BLaER1 (cell line): ENCODE data around the gene EFTUD2.
"Not testable (repeated sequence)": the region's sequence is repeated elsewhere in the genome, so short reads cannot be mapped to it uniquely, and the experiment has no call there.

ENCODE experiments used
- H3K27ac ChIP-seq: shearing (Covaris generic); formaldehyde crosslinking; 2 replicates; pipeline ENCODE4 v1.8.1; 2022
- H3K27me3 ChIP-seq: shearing (Covaris generic); formaldehyde crosslinking; 2 replicates; pipeline ENCODE4 v1.8.1; 2022
- H3K36me3 ChIP-seq: shearing (Covaris generic); formaldehyde crosslinking; 2 replicates; pipeline ENCODE4 v1.8.1; 2022
- H3K4me1 ChIP-seq: shearing (Covaris generic); formaldehyde crosslinking; 2 replicates; pipeline ENCODE4 v1.8.1; 2022
- H3K4me2 ChIP-seq: shearing (Covaris generic); formaldehyde crosslinking; 2 replicates; pipeline ENCODE4 v1.8.1; 2022
- H3K4me3 ChIP-seq: shearing (Covaris generic); formaldehyde crosslinking; 2 replicates; pipeline ENCODE4 v1.8.1; 2022
- H3K9ac ChIP-seq: shearing (Covaris generic); formaldehyde crosslinking; 2 replicates; pipeline ENCODE4 v1.8.1; 2022
- H3K9me3 ChIP-seq: shearing (Covaris generic); formaldehyde crosslinking; 2 replicates; pipeline ENCODE4 v1.8.1; 2022
- H4K20me1 ChIP-seq: shearing (Covaris generic); formaldehyde crosslinking; 2 replicates; pipeline ENCODE4 v1.8.1; 2022
- Cebpa-rat ChIP-seq: shearing (Covaris generic); IDR thresholded peaks from 2 replicates; pipeline ENCODE4 v1.8.1; 2022

The EFTUD2 gene

DNA sequence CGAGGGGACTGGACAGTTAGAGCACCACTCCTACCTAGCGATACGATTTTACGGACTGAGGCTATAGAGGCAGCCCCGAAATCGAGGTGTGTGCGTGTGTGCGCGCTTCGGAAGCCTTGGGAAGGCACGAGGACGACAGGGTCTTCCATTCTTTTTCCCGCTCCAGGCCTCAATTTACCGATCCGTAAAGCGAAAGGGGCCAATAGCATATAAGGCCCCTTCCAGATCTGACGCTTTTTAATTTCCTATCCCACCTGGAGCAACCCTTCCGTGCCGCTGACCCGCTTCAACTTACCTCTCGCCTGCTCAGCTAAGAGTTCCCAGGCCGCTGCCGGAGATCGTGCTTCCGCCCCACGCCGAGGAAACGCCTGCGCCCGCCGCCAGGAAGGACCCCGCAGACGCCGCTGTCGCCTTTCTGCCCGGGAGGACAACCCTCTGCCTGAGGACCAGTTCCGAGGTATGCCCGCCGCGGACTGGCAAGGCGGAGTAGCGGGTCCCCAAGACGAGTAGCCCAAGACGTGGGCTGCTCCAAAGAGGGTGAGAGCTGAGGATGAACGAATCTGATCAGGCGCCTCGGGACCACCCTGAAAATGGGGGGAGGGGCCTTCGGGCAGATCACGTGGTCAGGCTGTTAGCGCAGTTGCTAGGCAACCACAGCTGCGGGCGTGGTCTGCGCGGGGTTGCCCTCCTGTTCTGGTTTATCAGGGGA is at the start of gene EFTUD2:
EFTUD2 (minus strand) TSS at position 372 of the 709 bp plus-strand sequence. CDS start 4,924 bp downstream, outside the sequence.
- Histone ChIP-seq H3K27me3 (peaks cover 36% of the 10 kb centered on the region), H3K4me3 (peak within 1 kb of the TSS; percentile 81), H3K4me1 (peaks cover 27% of the 10 kb centered on the region), H3K27ac (peak within 1 kb of the TSS; percentile 99), H3K4me2 (peak within 1 kb of the TSS; percentile 99), H3K36me3 (peaks cover 28% of the 10 kb centered on the region), H4K20me1 (peaks cover 42% of the 10 kb centered on the region), H3K9ac (peak within 1 kb of the TSS; percentile 97), H3K9me3 (no peaks in the 10 kb centered on the region)
- no peak for TF ChIP-seq Cebpa-rat

DNA sequence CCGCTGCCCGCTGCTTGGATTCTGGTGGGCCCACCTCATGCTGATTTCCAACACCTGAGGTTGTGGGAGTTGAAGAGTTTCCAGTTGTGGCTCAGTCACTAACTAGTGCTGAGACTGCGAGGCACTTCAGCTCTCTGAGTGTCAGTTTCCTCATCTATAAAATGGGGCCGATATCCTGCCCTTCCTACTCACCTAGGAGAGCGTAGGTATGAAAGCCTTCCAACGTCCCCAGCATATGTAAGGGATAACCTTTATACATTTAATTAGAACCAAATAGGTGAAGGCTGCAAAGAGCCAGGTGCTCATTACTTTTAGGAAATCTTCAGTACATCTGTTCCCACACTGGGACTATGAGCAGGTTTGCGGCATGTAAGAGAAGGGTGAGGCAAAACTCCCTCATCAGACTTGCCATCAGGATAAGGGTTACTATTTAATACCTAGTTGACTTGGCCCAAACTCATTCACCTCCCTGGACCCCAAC is 49.1 kb upstream of the EFTUD2 start:
- Histone ChIP-seq H3K4me3 (peak overlapping the region; percentile 81), H3K9ac (no peak overlapping the region; the same call in 1 of the 2 replicates), H3K4me1 (peaks cover 38% of the 10 kb centered on the region), H3K36me3 (peaks cover 21% of the 10 kb centered on the region), H3K4me2 (peak overlapping the region; percentile 91), H3K27ac (peak overlapping the region; percentile 63; the same call in 1 of the 2 replicates), H3K27me3 (no peaks in the 10 kb centered on the region), H3K9me3 (no peaks in the 10 kb centered on the region; the same call in 1 of the 2 replicates), H4K20me1 (no peaks in the 10 kb centered on the region)
- TF ChIP-seq Cebpa-rat, result no peak

DNA sequence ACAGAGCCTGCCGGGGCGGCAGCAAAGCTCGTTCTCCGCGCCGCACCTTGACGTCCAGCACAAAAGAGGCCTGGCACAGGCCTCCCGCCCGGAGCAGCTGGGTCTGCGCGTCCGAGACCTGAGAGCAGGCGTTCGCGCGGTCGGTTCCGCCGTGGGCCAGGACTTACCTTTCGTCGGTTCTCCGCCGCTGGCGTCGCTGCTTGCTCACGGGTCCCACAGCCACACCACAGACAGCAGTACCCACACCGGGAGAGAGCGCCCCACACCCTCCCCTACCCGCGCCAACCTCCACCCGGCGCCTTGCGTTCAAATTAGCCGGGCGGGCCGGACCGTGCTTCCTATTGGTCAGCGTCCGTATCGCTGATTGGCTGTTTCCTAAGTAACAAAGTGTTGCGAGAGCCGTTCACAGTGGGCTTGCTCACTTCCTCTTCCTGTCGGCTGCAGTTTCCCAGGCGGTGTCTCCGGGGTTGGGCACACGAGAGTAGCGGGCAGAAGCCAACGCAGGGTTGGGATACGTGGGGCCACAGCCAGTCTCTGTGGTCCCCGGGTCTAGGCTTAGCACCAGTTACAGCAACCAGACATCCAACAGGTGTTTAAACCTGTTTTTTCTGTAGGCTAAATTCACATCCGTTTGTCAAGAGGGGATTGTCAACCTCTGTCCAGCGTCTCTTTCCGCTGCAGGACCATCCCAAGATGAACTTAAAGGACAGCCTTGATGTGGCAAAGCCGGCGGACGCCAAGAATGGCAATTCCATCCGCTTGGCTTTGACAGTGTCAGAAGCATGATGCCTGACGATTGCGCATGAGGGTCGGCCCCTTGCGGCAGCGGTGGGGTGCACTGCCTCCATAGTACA is 48.4 kb upstream of the EFTUD2 start, which contains the start of gene KIF18B:
KIF18B (minus strand) TSS at position 313 of the 854 bp plus-strand sequence. CDS start 11,429 bp downstream, outside the sequence.
- peak within 1 kb of the TSS; percentile 88 for H3K27ac ChIP-seq
- peaks cover 4% of the 10 kb centered on the region for H4K20me1 ChIP-seq
- no peak for TF ChIP-seq Cebpa-rat
- H3K4me2 ChIP-seq, result peak within 1 kb of the TSS; percentile 91
- H3K9me3 ChIP-seq, result no peaks in the 10 kb centered on the region; the same call in 1 of the 2 replicates
- peaks cover 42% of the 10 kb centered on the region for H3K4me1 ChIP-seq
- peak within 1 kb of the TSS; percentile 81 for H3K4me3 ChIP-seq
- peaks cover 26% of the 10 kb centered on the region for H3K36me3 ChIP-seq
- peak within 1 kb of the TSS; percentile 87 for H3K9ac ChIP-seq
- H3K27me3 ChIP-seq, result no peaks in the 10 kb centered on the region

DNA sequence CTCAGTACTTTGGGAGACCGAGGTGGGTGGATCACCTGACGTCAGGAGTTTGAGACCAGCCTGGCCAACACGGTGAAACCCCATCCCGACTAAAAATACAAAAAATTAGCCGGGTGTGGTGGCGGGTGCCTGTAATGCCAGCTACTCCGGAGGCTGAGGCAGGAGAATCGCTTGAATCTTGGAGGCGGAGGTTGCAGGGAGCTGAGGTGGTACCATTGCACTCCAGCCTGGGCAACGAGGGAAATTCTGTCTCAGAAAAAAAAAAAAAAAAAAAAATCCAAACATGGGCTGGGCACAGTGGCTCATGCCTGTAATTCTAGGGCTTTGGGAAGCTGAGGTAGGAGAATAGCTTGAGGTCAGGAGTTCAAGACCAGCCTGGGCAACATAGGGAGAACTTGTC is 46.4 kb upstream of the EFTUD2 start:
- H3K27ac ChIP-seq, H3K27me3 ChIP-seq, H3K9me3 ChIP-seq, H3K9ac ChIP-seq: not testable (repeated sequence)
- H3K4me1 ChIP-seq, result peaks cover 57% of the 10 kb centered on the region
- H3K4me2 ChIP-seq, result peak overlapping the region; percentile 91
- H4K20me1 ChIP-seq, result peaks cover 24% of the 10 kb centered on the region
- H3K36me3 ChIP-seq, result peaks cover 45% of the 10 kb centered on the region
- H3K4me3 ChIP-seq, result peak overlapping the region; percentile 81

DNA sequence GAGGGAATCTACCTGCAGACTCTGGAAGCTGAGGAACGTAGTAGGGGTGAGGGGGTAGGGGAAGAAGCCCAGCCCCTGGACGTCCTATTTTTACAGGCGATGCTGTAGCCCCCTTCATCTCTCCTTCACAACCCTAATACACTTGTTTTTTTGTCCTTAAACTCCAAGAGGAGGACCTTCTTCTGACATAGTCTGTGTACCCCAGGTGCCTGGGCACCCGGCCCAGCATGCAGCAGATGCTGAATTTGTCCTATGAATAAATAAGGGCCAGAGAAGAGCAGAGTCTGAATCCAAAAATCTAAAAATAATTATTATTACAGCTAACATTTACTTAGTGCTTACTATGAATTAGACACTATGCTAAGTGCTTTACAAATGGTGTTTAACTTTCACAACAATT is 43.2 kb upstream of the EFTUD2 start:
- TF ChIP-seq Cebpa-rat, result no peak
- Histone ChIP-seq H3K4me2 (peak overlapping the region; percentile 5; the same call in 1 of the 2 replicates), H4K20me1 (peaks cover 38% of the 10 kb centered on the region), H3K4me3 (no peak overlapping the region), H3K27me3 (no peaks in the 10 kb centered on the region), H3K9ac (peak overlapping the region; percentile 18; the same call in 1 of the 2 replicates), H3K4me1 (peaks cover 49% of the 10 kb centered on the region), H3K9me3 (no peaks in the 10 kb centered on the region; the same call in 1 of the 2 replicates), H3K36me3 (peaks cover 70% of the 10 kb centered on the region), H3K27ac (no peak overlapping the region)

DNA sequence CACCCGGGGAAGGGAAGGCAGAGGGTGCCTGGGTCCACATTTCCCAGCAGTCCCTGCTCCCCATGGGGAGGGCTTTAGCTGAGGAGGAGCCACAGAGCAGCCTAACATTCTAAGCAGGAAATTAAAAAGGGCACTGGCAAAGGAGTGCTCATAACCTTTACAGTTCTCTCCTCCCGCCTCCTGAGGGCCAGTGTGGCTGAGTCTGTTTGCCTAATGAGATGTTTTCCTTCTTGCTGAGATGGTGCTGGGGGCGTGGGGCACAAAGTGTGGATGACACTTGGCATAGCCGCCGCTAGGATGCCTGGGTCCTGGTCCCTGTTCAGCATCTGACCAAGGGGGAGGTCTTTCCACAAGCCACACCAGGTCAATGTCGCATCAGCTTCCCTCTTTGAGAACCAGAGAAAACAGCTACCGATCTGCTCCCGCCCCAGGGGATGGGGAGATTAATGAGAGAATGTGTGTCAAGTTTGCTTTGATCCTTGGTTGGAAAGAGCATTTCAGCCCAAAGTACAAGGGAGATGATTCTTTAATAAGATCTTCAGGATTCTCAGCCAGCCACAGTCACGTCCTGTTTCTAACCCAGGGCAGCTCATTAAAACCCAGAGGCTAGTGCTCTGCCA is 42.6 kb upstream of the EFTUD2 start:
- Histone ChIP-seq H3K4me2 (peak overlapping the region; percentile 5; the same call in 1 of the 2 replicates), H3K9ac (peak overlapping the region; percentile 18; the same call in 1 of the 2 replicates), H3K4me3 (no peak overlapping the region), H4K20me1 (peaks cover 42% of the 10 kb centered on the region), H3K36me3 (peaks cover 73% of the 10 kb centered on the region), H3K27ac (no peak overlapping the region), H3K4me1 (peaks cover 45% of the 10 kb centered on the region), H3K9me3 (no peaks in the 10 kb centered on the region; the same call in 1 of the 2 replicates), H3K27me3 (no peaks in the 10 kb centered on the region)
- TF ChIP-seq Cebpa-rat, result no peak

DNA sequence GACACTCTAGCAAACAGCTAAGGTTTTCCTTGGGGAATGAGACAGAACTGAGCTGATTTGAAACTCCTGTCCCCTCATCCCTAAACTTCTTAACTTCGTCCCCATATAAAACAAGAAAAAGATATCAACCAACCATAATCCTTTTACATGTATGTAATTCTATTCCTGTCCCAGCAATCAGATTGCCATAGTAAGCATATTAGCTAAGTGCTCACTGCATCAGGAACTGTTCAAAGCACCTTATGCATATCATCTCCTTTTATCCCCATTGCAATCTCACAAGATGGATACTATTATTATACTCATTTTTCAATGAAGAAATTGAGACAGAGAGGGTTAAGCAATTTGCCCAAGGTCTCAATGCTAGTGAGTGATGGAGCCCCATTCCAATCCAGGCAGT is 41.5 kb upstream of the EFTUD2 start:
- Histone ChIP-seq H3K27me3 (no peaks in the 10 kb centered on the region), H3K4me2 (no peak overlapping the region)
- no peak for TF ChIP-seq Cebpa-rat

DNA sequence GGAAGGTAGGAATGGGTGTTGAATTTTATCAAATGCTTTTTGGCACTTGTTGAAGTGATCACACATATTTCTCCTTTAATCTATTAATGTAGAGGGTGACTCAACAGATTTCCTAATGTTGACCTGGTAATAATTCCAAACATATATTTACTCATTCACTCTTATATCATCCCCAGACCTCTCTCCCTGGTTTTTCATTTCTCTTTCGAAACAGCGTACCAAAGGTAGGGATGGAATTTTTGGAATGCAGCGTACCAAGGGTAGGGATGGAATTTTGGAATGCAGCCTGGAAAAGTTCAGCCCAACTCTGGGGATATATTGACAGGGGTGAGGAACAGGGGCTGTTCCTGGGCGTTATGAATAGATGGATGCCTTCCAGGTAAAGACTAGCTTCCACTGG is 41.1 kb upstream of the EFTUD2 start:
- Histone ChIP-seq H4K20me1 (peaks cover 53% of the 10 kb centered on the region), H3K36me3 (peaks cover 82% of the 10 kb centered on the region), H3K4me3 (no peak overlapping the region), H3K9ac (no peak overlapping the region), H3K27ac (no peak overlapping the region), H3K9me3 (no peaks in the 10 kb centered on the region; the same call in 1 of the 2 replicates), H3K4me2 (no peak overlapping the region), H3K27me3 (no peaks in the 10 kb centered on the region), H3K4me1 (peaks cover 30% of the 10 kb centered on the region)
- TF ChIP-seq Cebpa-rat, result no peak

More for the DNA sequence above, 41.5 kb upstream of the EFTUD2 start:
- Histone ChIP-seq H3K9ac (no peak overlapping the region), H3K36me3 (peaks cover 81% of the 10 kb centered on the region), H3K9me3 (no peaks in the 10 kb centered on the region; the same call in 1 of the 2 replicates), H4K20me1 (peaks cover 49% of the 10 kb centered on the region), H3K27ac (no peak overlapping the region), H3K4me3 (no peak overlapping the region), H3K4me1 (peaks cover 34% of the 10 kb centered on the region)

DNA sequence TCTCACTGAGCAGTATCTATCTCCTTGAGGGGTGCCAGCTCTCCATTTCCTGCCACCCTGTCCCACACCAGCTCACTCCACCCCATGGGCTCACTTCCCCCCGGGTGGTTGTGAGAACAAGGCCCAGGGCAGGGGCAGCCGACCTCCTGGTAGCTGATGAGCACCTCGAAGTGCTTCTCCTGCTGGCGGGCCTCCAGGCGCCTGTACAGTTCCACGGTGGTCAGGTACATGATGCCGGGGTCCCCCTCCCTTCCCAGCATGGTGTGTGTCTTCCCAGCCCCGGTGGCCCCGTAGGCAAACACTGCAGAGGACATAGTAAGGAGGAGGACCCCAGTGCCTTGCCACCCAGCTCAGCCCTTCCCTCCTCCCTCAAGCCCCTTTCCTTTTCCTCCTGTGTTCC is 35.9 kb upstream of the EFTUD2 start:
- Histone ChIP-seq H3K4me1 (no peaks in the 10 kb centered on the region), H3K4me2 (no peak overlapping the region), H3K36me3 (peaks cover 88% of the 10 kb centered on the region), H4K20me1 (peaks cover 32% of the 10 kb centered on the region), H3K27ac (no peak overlapping the region), H3K9ac (no peak overlapping the region), H3K4me3 (no peak overlapping the region), H3K9me3 (no peaks in the 10 kb centered on the region), H3K27me3 (no peaks in the 10 kb centered on the region)
- TF ChIP-seq Cebpa-rat, result no peak
